WTC11 (cell line): Measurements from ENCODE around the gene SRGN. TPM values are rescaled to one million over a fixed set of nuclear protein-coding genes. Genes with fewer than 3 reads are reported as not detected.

Experiments
- ATAC-seq: fragments of 200-7000 bp; cut with Tn5 transposase; 2 replicates; pipeline ENCODE4 v1.10.0; 2021; ENCODE audit warnings: mild to moderate bottlenecking, moderate library complexity
- CTCF ChIA-PET: fragments of 300-600 bp; sonication (Branson Sonifier 250); formaldehyde crosslinking; loops from one replicate; lab custom pipeline; 2021; ENCODE audit warnings: antibody characterized with exemption; lab: Charles Lee
- POLR2A ChIA-PET: fragments of 350-600 bp; sonication (Branson Sonifier 250); formaldehyde crosslinking; loops from one replicate; lab custom pipeline; 2021; ENCODE audit warnings: antibody characterized with exemption; lab: Charles Lee
- DNase-seq: peaks from one replicate; pipeline ENCODE4 v3.0.0; 2021; ENCODE audit warnings: low spot score
- H3K27ac Mint-ChIP-seq: 2 replicates; pipeline ENCODE4 v1.8.0; 2021; ENCODE audit warnings: mixed read lengths
- H3K27me3 Mint-ChIP-seq: 2 replicates; pipeline ENCODE4 v1.8.0; 2021; ENCODE audit warnings: low read depth, mild to moderate bottlenecking, moderate library complexity, mixed read lengths
- H3K36me3 Mint-ChIP-seq: 2 replicates; pipeline ENCODE4 v1.8.0; 2021; ENCODE audit warnings: mixed read lengths
- H3K4me1 Mint-ChIP-seq: 2 replicates; pipeline ENCODE4 v1.8.0; 2022; ENCODE audit warnings: mixed read lengths
- H3K4me3 Mint-ChIP-seq: 2 replicates; pipeline ENCODE4 v1.8.0; 2021; ENCODE audit warnings: mild to moderate bottlenecking, moderate library complexity, mixed read lengths
- H3K9me3 Mint-ChIP-seq: 2 replicates; pipeline ENCODE4 v1.8.0; 2021; ENCODE audit warnings: mixed read lengths
- EMX1 ChIP-seq: fragments of 250-450 bp; sonication (Bioruptor Pico); IDR thresholded peaks from 2 replicates; pipeline ENCODE4 v1.8.0; 2021; ENCODE audit warnings: mild to moderate bottlenecking
- FOXJ3 ChIP-seq: sonication (generic); formaldehyde crosslinking; IDR thresholded peaks from 2 replicates; pipeline ENCODE4 v1.9.0; 2021; ENCODE audit warnings: missing genetic modification reagents, mild to moderate bottlenecking, borderline replicate concordance
- FOXP4 ChIP-seq: sonication (generic); formaldehyde crosslinking; IDR thresholded peaks from 2 replicates; pipeline ENCODE4 v1.8.0; 2022; ENCODE audit warnings: mild to moderate bottlenecking, missing genetic modification reagents
- GRHL2 ChIP-seq: fragments of 250-450 bp; sonication (Bioruptor Pico); IDR thresholded peaks from 2 replicates; pipeline ENCODE4 v1.8.0; 2022; ENCODE audit warnings: mild to moderate bottlenecking, moderate library complexity; ENCODE audit not compliant: insufficient replicate concordance, severe bottlenecking
- GTF2I ChIP-seq: fragments of 250-450 bp; sonication (Bioruptor Pico); conservative IDR thresholded peaks from 2 replicates; pipeline ENCODE4 v1.4.0; 2021; ENCODE audit warnings: mild to moderate bottlenecking
- JAZF1 ChIP-seq: fragments of 250-450 bp; sonication (Bioruptor Pico); IDR thresholded peaks from 2 replicates; pipeline ENCODE4 v1.9.0; 2021; ENCODE audit warnings: moderate library complexity, mild to moderate bottlenecking, inconsistent platforms
- MAX ChIP-seq: sonication (generic); formaldehyde crosslinking; IDR thresholded peaks from 2 replicates; pipeline ENCODE4 v1.8.0; 2022; ENCODE audit warnings: mild to moderate bottlenecking, missing genetic modification reagents
- MLX ChIP-seq: sonication (generic); formaldehyde crosslinking; IDR thresholded peaks from 2 replicates; pipeline ENCODE4 v1.8.1; 2023; ENCODE audit warnings: mild to moderate bottlenecking, missing genetic modification reagents, moderate library complexity
- NFYB ChIP-seq: sonication (generic); formaldehyde crosslinking; conservative IDR thresholded peaks from 2 replicates; pipeline ENCODE4 v1.8.0; 2022; ENCODE audit warnings: low read depth, missing genetic modification reagents
- NR3C1 ChIP-seq: sonication (generic); formaldehyde crosslinking; conservative IDR thresholded peaks from 2 replicates; pipeline ENCODE4 v1.8.1; 2023; ENCODE audit warnings: low read depth, mild to moderate bottlenecking, missing genetic modification reagents
- PRRX2 ChIP-seq: fragments of 250-450 bp; sonication (Bioruptor Pico); IDR thresholded peaks from 2 replicates; pipeline ENCODE4 v1.8.0; 2021; ENCODE audit warnings: mild to moderate bottlenecking
- RORB ChIP-seq: fragments of 250-450 bp; sonication (Bioruptor Pico); IDR thresholded peaks from 2 replicates; pipeline ENCODE4 v1.9.0; 2021; ENCODE audit warnings: mild to moderate bottlenecking
- SMAD3 ChIP-seq: sonication (generic); formaldehyde crosslinking; IDR thresholded peaks from 2 replicates; pipeline ENCODE4 v1.8.0; 2022; ENCODE audit warnings: missing genetic modification reagents, mild to moderate bottlenecking, borderline replicate concordance
- SMAD4 ChIP-seq: sonication (generic); formaldehyde crosslinking; IDR thresholded peaks from 2 replicates; pipeline ENCODE4 v1.8.0; 2022; ENCODE audit warnings: mild to moderate bottlenecking, missing genetic modification reagents
- SOX15 ChIP-seq: fragments of 250-450 bp; sonication (Bioruptor Pico); IDR thresholded peaks from 2 replicates; pipeline ENCODE4 v1.9.0; 2021; ENCODE audit warnings: mild to moderate bottlenecking
- TEAD1 ChIP-seq: sonication (generic); formaldehyde crosslinking; IDR thresholded peaks from 2 replicates; pipeline ENCODE4 v1.8.0; 2022; ENCODE audit warnings: mild to moderate bottlenecking, missing genetic modification reagents
- TP53 ChIP-seq: sonication (generic); formaldehyde crosslinking; IDR thresholded peaks from 2 replicates; pipeline ENCODE4 v1.8.1; 2023; ENCODE audit warnings: mild to moderate bottlenecking, missing genetic modification reagents
- USF2 ChIP-seq: sonication (generic); formaldehyde crosslinking; IDR thresholded peaks from 2 replicates; pipeline ENCODE4 v1.8.1; 2023; ENCODE audit warnings: mild to moderate bottlenecking, missing genetic modification reagents, moderate library complexity
- ZNF219 ChIP-seq: sonication (generic); formaldehyde crosslinking; IDR thresholded peaks from 2 replicates; pipeline ENCODE4 v1.8.0; 2023; ENCODE audit warnings: missing genetic modification reagents, mild to moderate bottlenecking, borderline replicate concordance
- ZNF263 ChIP-seq: sonication (generic); formaldehyde crosslinking; IDR thresholded peaks from 2 replicates; pipeline ENCODE4 v1.8.1; 2022; ENCODE audit warnings: low read depth, mild to moderate bottlenecking, moderate library complexity, missing genetic modification reagents
- ZNF423 ChIP-seq: fragments of 250-450 bp; sonication (Bioruptor Pico); IDR thresholded peaks from 2 replicates; pipeline ENCODE4 v2.1.2; 2022; ENCODE audit warnings: mild to moderate bottlenecking, moderate library complexity
- ZNF532 ChIP-seq: fragments of 250-450 bp; sonication (Bioruptor Pico); IDR thresholded peaks from 2 replicates; pipeline ENCODE4 v1.9.0; 2021; ENCODE audit warnings: mild to moderate bottlenecking, borderline replicate concordance
- total RNA-seq: library from RNA; stranded (reverse); gene quantifications from 3 replicates; pipeline ENCODE4 v1.2.3, GENCODE V29; 2021

SRGN gene
- total RNA-seq, 1 experiment from 2014 or later, result 1.4 TPM

- TF ChIP-seq ZNF532 (CRISPR knock-in tag), result no peak
Observed at GRCh38 chr10:69073026-69073425, 14.9 kb upstream of the SRGN start (continued).

GRCh38 chr10:69073736-69074364, 14.1 kb upstream of the SRGN start:
- no peaks in the 10 kb centered on the region for H3K36me3 Mint-ChIP-seq
- H3K4me3 Mint-ChIP-seq, result no peak overlapping the region
- no peak overlapping the region for H3K27ac Mint-ChIP-seq
- no peak for ATAC-seq
- TF ChIP-seq NR3C1 (CRISPR knock-in tag) (no peak), ZNF423 (CRISPR knock-in tag) (no peak), FOXP4 (CRISPR knock-in tag) (no peak), PRRX2 (no peak), EMX1 (CRISPR knock-in tag) (no peak), JAZF1 (CRISPR knock-in tag) (no peak), MAX (no peak), USF2 (CRISPR knock-in tag) (no peak), SMAD3 (CRISPR knock-in tag) (no peak), TEAD1 (CRISPR knock-in tag) (no peak)
- H3K9me3 Mint-ChIP-seq, result no peaks in the 10 kb centered on the region
- POLR2A ChIA-PET, result no interaction called here
- CTCF ChIA-PET, result interaction anchor here (0.9 kb wide), 1 partner anchor 9 kb away, joined by 7 read pairs; no protein-coding TSS in a partner anchor
- DNase-seq, result no peak
- peaks cover 8% of the 10 kb centered on the region for H3K4me1 Mint-ChIP-seq
- H3K27me3 Mint-ChIP-seq, result no peaks in the 10 kb centered on the region

GRCh38 chr10:69074532-69074931, 13.4 kb upstream of the SRGN start:
- ATAC-seq, result no peak
- POLR2A ChIA-PET, result no interaction called here
- Mint-ChIP-seq H3K27me3 (no peaks in the 10 kb centered on the region), H3K9me3 (no peaks in the 10 kb centered on the region), H3K4me3 (no peak overlapping the region), H3K27ac (no peak overlapping the region), H3K4me1 (peaks cover 3% of the 10 kb centered on the region; the same call in 1 of the 2 replicates), H3K36me3 (no peaks in the 10 kb centered on the region)
- no peak for TF ChIP-seq RORB (CRISPR knock-in tag)
- TF ChIP-seq FOXJ3 (CRISPR knock-in tag), result no peak
- TF ChIP-seq SMAD4 (CRISPR knock-in tag), result no peak
- TF ChIP-seq ZNF423 (CRISPR knock-in tag), result no peak
- TF ChIP-seq ZNF263 (CRISPR knock-in tag), result no peak
- no peak for TF ChIP-seq TP53 (CRISPR knock-in tag)
- TF ChIP-seq GRHL2 (CRISPR knock-in tag), result no peak
- TF ChIP-seq NFYB (CRISPR knock-in tag), result no peak
- TF ChIP-seq MLX (CRISPR knock-in tag), result no peak
- TF ChIP-seq ZNF219, result no peak
- no peak for TF ChIP-seq GTF2I (CRISPR knock-in tag)
- TF ChIP-seq SOX15 (CRISPR knock-in tag), result no peak
- CTCF ChIA-PET, result no interaction called here
- no peak for DNase-seq
